ENCODE results near the gene KRTAP10-12. TPM values are rescaled to one million over a fixed set of nuclear protein-coding genes. Genes with fewer than 3 reads are reported as not detected.

Gene KRTAP10-12
- total and polyA plus RNA-seq, 4 donors = not detected

GRCh38 chr21:44658541-44658910 is 38.4 kb upstream of the KRTAP10-12 start:
- H3K4me1 ChIP-seq (ENCODE audit: control insufficient read depth in 4 of 4, insufficient read depth in 4 of 4, low read length in 3 of 4) = no peaks in the 10 kb centered on the region
- no peak overlapping the region for H3K27ac ChIP-seq (ENCODE audit: low read depth in 1 of 2, low read length in 2 of 2)
- H3K9me3 ChIP-seq (ENCODE audit: control insufficient read depth in 4 of 4, low read length in 3 of 4) = peaks cover 0 to 5% (median 0%) of the 10 kb centered on the region in 4 donors
- no peak for TF ChIP-seq RXRA (IDR thresholded peaks at IDR 0.05)
- no peak for TF ChIP-seq CTCF (IDR thresholded peaks at IDR 0.05; ENCODE audit: low read depth, low read length, missing input control)
- TF ChIP-seq REST (IDR thresholded peaks at IDR 0.05) = no peak
- TF ChIP-seq YY1 (IDR thresholded peaks at IDR 0.05) = no peak
- TF ChIP-seq TAF1 (conservative IDR thresholded peaks at IDR 0.05) = no peak
- no peak for TF ChIP-seq ZBTB33 (IDR thresholded peaks at IDR 0.05)
- TF ChIP-seq NR2F2 (IDR thresholded peaks at IDR 0.05) = no peak
- no peaks in the 10 kb centered on the region for H3K36me3 ChIP-seq (ENCODE audit: control insufficient read depth in 4 of 4, insufficient read depth in 3 of 4, low read depth in 1 of 4, low read length in 3 of 4)
- H3K9ac ChIP-seq (ENCODE audit: low read depth in 1 of 2, low read length in 2 of 2) = no peak overlapping the region
- no peak overlapping the region for H3K4me3 ChIP-seq (ENCODE audit: low read depth in 1 of 3, low read length in 3 of 3)
- WGBS = 79% methylated on average over 5 of the region's 5 CpGs
- DNase-seq (ENCODE audit: low spot score) = no peak
- H3K27me3 ChIP-seq (ENCODE audit: control insufficient read depth in 4 of 4, insufficient read depth in 4 of 4, low read length in 3 of 4) = no peaks in the 10 kb centered on the region

GRCh38 chr21:44658913-44659595 is 37.9 kb upstream of the KRTAP10-12 start:
- no peak overlapping the region for H3K4me3 ChIP-seq (ENCODE audit: low read depth in 1 of 3, low read length in 3 of 3)
- no peak for DNase-seq (ENCODE audit: low spot score)
- no peaks in the 10 kb centered on the region for H3K4me1 ChIP-seq (ENCODE audit: control insufficient read depth in 4 of 4, insufficient read depth in 4 of 4, low read length in 3 of 4)
- H3K36me3 ChIP-seq (ENCODE audit: control insufficient read depth in 4 of 4, insufficient read depth in 3 of 4, low read depth in 1 of 4, low read length in 3 of 4) = no peaks in the 10 kb centered on the region
- no peak overlapping the region for H3K27ac ChIP-seq (ENCODE audit: low read depth in 1 of 2, low read length in 2 of 2)
- no peaks in the 10 kb centered on the region for H3K27me3 ChIP-seq (ENCODE audit: control insufficient read depth in 4 of 4, insufficient read depth in 4 of 4, low read length in 3 of 4)
- 51% methylated on average over 11 of the region's 11 CpGs for WGBS
- H3K9ac ChIP-seq (ENCODE audit: low read depth in 1 of 2, low read length in 2 of 2) = no peak overlapping the region
- peaks cover 0 to 5% (median 0%) of the 10 kb centered on the region in 4 donors for H3K9me3 ChIP-seq (ENCODE audit: control insufficient read depth in 4 of 4, low read length in 3 of 4)
- TF ChIP-seq YY1 (IDR thresholded peaks at IDR 0.05) (no peak), GABPA (IDR thresholded peaks at IDR 0.05 in 1 of 2, conservative IDR thresholded peaks at IDR 0.05 in 1 of 2) (no peak), EGR1 (IDR thresholded peaks at IDR 0.05; ENCODE audit: low read depth in 2 of 2) (no peak), RXRA (IDR thresholded peaks at IDR 0.05) (no peak), TAF1 (conservative IDR thresholded peaks at IDR 0.05) (no peak), FOXA2 (IDR thresholded peaks at IDR 0.05) (no peak), ZBTB33 (IDR thresholded peaks at IDR 0.05) (no peak), SP1 (IDR thresholded peaks at IDR 0.05) (no peak), CTCF (IDR thresholded peaks at IDR 0.05; ENCODE audit: low read depth, low read length, missing input control) (no peak), JUND (IDR thresholded peaks at IDR 0.05) (no peak), RAD21 (IDR thresholded peaks at IDR 0.05) (no peak), HNF4G (IDR thresholded peaks at IDR 0.05) (no peak), MAX (IDR thresholded peaks at IDR 0.05) (no peak), FOXA1 (IDR thresholded peaks at IDR 0.05) (no peak), ATF3 (IDR thresholded peaks at IDR 0.05) (no peak)
